HG03159 (cell line): ENCODE results near the gene BPIFB1.

Experiments used
- ATAC-seq: cut with Tn5 transposase; IDR thresholded peaks from one replicate; pipeline ENCODE4 v1.9.1; 2021; ENCODE audit warnings: mild to moderate bottlenecking, moderate library complexity; ENCODE audit not compliant: unreplicated experiment

BPIFB1 gene, protein sequence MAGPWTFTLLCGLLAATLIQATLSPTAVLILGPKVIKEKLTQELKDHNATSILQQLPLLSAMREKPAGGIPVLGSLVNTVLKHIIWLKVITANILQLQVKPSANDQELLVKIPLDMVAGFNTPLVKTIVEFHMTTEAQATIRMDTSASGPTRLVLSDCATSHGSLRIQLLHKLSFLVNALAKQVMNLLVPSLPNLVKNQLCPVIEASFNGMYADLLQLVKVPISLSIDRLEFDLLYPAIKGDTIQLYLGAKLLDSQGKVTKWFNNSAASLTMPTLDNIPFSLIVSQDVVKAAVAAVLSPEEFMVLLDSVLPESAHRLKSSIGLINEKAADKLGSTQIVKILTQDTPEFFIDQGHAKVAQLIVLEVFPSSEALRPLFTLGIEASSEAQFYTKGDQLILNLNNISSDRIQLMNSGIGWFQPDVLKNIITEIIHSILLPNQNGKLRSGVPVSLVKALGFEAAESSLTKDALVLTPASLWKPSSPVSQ

GRCh38 chr20:33282991-33283555 lies at the start of gene BPIFB1:
Gene BPIFB1, plus strand, starts transcription at chr20:33283214. Its CDS starts 2,860 bp downstream, at chr20:33286074.
- ATAC-seq, result no peak

- no peak for ATAC-seq
Observed at GRCh38 chr20:33234050-33234449, 49.0 kb upstream of the BPIFB1 start.

DNA sequence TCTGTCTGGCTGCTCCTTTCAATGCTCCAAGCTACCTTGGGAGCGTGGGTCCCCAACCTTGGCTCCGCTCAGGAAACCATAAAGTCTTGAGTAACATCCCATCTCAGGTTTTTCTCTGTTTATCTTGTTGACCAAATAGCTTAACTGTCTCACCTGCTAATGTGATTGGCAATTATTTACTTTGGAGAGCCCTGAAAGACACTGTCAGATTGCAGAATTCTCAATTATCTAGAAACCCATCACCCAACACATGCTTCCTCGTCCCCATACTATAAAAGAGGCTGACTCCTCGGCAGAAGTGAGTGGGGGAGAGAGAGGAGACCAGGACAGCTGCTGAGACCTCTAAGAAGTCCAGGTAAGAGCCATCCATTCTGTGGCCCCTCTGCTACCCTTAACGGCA lies 47.3 kb upstream of the BPIFB1 start, which contains the start of gene BPIFA1:
TSS of gene BPIFA1 (plus strand) at position 301 of the 400 bp plus-strand sequence. CDS start 1,716 bp downstream, outside the sequence.
- no peak for ATAC-seq

- ATAC-seq, result no peak
Observed at GRCh38 chr20:33236351-33236750, 46.7 kb upstream of the BPIFB1 start.

GRCh38 chr20:33237989-33238388 lies 45.0 kb upstream of the BPIFB1 start:
- ATAC-seq, result no peak

- no peak for ATAC-seq
Observed at GRCh38 chr20:33239418-33239817, 43.6 kb upstream of the BPIFB1 start.

GRCh38 chr20:33239979-33240736 lies 42.9 kb upstream of the BPIFB1 start:
- ATAC-seq, result no peak

DNA sequence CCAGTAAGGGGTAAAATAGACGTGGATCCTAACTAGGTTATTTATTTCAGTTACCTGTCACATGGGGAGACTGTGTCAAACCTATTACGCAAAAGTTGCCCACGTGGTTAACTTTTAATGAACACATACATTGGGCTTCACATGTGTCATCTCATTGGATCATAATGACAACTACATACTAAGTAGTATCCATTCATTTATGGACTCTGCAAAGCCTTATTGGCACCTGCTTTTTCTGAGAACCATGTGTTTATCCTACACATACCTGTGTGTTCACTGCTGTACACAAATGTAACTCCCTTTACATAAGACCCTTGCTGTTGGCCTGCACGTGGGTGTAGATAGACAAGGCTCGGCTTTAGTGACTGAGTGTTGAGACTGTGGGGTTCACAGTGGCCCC lies 42.1 kb upstream of the BPIFB1 start:
- ATAC-seq, result no peak

DNA sequence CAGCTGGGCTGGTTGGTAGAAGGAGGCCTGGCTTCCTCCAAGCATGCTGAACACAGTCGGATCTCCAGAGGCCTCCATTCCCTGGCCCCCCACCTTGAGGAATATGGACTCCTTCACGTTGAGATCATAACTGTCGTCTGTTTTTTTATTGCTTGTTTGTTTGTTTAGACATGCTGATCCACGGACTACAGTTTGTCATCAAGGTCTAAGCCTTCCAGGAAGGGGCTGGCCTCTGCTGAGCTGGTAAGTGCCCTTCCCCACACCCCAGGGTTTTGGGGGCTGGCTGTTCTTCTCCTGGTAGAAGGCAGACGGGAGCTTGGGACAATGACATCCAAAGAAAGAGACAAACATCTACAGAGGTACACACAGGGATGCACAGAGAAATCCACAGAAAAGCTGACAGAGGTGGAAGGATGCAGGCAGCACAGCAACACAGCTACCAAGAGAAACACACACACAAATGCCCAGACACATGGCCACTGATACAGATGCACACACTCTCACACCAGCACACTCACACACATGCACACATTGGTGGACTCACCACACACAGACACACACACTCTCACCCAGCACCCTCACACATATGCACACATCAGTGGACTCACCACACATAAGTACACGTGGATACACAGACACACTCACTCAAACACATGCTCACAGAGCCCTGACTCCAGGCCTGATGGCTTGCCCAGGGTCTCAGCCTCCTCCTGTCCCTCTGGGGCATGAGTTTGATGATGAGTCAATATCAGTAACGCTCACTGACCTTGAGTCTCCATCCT lies 40.5 kb upstream of the BPIFB1 start:
- no peak for ATAC-seq

DNA sequence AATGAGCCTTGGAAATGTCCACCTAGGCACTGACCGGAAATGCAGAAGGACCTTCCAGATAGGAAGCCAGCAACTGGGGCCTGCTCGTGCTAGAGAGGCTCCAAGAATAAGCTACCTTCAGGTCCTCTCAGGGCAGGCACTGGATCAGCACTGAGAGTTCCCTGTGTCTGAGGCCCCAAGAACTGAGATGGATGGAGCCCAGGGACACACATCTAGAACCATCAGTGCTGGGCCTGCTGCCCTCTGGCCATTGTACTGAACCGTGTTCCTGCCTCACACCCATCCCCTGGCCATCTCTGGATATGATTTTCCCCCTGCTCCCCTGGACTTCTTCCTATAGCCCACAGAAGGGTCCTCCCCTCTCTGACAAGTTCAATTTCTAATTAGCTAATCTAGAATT lies 36.9 kb upstream of the BPIFB1 start:
- ATAC-seq, result no peak

GRCh38 chr20:33249456-33249855 lies 33.6 kb upstream of the BPIFB1 start:
- no peak for ATAC-seq

DNA sequence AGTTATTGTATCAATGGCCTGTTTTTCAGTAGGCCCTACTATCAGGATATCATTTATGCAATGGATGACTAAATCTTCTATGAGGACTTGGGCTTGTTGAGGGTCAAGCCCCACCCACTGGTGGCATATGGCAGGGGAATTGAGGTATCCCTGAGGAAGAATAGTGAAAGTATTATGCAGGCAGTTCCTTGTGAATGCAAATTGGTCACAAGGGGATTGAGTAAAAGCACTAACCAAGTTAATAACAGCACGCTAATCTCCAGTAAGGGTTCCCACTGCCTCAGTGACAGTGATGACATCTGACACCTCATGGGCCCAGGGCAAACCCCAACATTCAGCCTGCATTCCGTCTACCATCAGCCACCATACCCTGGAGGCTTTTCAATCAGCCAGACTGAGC lies 32.3 kb upstream of the BPIFB1 start:
- ATAC-seq, result no peak

- ATAC-seq, result no peak
Observed at GRCh38 chr20:33251496-33251895, 31.5 kb upstream of the BPIFB1 start.

- no peak for ATAC-seq
Observed at GRCh38 chr20:33252460-33252859, 30.6 kb upstream of the BPIFB1 start.

DNA sequence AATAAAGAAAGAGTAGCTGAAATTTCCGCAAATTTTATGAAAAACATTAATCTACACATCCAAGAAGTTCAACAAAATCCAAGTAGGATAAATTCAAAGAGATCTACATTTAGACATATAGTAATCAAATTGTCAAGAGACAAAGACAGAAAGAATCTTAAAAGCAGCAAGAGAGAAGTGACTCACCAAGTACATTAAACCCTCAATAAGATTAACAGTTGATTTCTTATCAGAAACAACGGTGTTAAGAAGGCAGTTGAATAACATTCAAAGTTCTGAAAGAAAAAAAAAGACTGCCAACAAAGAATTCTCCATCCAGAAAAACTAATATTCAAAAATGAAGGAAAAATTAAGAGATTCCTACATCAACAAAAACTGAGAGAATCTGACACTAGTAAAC lies 28.0 kb upstream of the BPIFB1 start:
- no peak for ATAC-seq

- ATAC-seq, result no peak
Observed at GRCh38 chr20:33257237-33257636, 25.8 kb upstream of the BPIFB1 start.

DNA sequence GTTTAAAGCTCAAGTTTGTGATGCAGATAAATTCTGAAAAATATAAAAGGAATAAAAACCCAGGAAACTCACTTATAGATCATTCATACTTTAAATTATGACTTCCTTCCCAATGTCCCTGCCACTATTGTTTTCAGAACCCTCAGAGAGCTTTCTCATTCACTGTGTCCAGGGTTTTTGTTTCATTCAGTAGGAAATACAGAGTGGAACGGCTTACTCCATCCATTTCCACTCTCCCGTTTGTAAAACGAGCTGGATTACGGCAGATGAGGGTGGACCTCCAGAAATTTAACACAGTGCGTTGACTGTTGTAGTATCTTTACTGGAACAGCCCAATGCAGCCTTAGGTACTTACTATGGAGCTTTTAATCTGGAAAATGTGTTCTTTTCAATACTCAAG lies 23.6 kb upstream of the BPIFB1 start:
- no peak for ATAC-seq

DNA sequence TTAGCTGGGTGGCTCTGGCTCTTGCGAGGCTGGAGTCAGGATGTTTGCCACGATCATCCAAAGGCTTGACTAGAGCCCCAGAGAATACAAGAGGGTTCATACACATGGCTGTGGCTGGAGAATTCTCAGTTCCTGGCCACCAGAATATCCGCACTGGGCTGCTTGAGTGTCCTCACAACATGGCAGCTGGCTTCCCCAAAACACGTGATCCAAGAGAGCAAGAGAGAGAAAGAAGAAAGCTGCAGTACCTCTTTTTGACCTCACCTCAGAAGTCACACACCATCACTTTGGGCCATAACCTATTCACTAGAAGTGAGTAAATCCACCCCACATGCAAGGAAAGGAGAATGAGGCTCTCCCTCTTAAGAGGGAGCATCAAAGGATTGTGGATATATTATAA lies 21.5 kb upstream of the BPIFB1 start:
- ATAC-seq, result no peak

DNA sequence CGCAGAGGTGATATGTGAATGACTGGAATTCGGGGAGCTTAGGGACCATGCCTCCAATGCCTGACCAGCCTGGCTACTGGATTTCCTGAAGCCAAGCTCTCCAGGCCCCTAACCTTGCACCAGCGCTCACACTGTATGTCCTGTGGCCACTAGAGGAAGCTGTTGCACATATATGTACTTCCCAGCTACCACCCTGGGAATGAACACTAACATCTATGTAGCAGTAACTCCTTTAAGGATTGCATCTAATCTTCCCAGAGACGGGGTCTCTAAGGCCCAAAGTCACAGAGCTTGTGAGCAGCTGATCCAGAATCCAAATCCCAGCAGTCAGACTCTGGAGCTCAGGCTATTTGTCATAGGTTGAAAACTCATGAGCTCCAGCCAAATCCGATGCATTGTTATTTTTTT lies 20.4 kb upstream of the BPIFB1 start:
- ATAC-seq, result no peak

DNA sequence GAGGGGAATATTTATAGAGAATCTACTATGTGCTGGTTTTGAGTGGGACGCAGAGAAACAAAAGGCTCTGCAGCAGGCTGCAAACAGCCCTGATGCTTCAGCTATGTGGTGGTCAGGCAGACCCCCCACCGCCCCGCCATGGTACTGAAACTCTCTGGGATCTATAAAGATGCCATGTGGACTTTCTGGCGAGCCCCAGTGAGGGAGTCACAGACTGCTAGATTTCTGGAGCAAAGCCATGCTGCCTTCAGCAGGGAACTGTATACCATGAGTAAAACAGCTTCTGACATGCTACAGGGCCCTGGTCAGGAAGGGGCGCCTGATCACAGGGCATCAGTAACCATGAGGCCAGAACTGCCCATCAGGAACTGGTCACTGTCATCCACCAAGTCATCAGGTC lies 19.2 kb upstream of the BPIFB1 start:
- ATAC-seq, result no peak

DNA sequence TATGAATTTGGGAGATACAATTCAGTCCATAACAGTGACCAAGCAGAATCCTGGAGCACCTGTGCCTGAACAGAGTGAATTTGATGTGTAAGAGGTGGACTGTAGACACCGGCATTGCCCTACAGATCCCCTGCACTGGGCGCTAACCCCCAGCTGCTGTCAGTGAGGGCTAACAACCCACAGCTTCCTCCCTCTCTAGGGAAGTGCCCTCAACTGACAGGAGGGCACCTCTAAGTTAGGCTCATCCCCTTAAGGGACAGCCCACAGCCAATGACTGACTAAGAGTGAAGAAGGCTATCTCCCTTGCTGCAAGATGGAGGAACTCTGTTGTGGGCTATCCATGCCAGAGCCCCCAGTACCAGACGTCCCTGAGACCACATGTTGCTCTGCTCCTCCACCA lies 15.3 kb upstream of the BPIFB1 start:
- no peak for ATAC-seq
